Smooth muscle cell (in vitro differentiated cells): ENCODE data around the gene ERC2. TPM values are rescaled to one million over a fixed set of nuclear protein-coding genes. Genes with fewer than 3 reads are reported as not detected.

Experiments used
- DNase-seq: peaks from one replicate; lab custom pipeline; 2025; ENCODE audit not compliant: unreplicated experiment; lab: John Stamatoyannopoulos, UW
- H2AFZ ChIP-seq: fragments of 200-600 bp; sonication (generic); 2 replicates; pipeline ENCODE4 v1.6.0; 2016; ENCODE audit warnings: antibody characterized with exemption, low read depth, mild to moderate bottlenecking
- H3F3A ChIP-seq: fragments of 200-600 bp; sonication (generic); 2 replicates; pipeline ENCODE4 v1.6.0; 2017; ENCODE audit warnings: antibody characterized with exemption, low read depth
- H3K27ac ChIP-seq: fragments of 200-600 bp; sonication (generic); 2 replicates; pipeline ENCODE4 v1.5.1; 2016; ENCODE audit warnings: low read depth, mild to moderate bottlenecking
- H3K27me3 ChIP-seq: fragments of 200-600 bp; sonication (generic); 2 replicates; pipeline ENCODE4 v1.6.1; 2016; ENCODE audit warnings: low read depth, mild to moderate bottlenecking
- H3K36me3 ChIP-seq: fragments of 200-600 bp; sonication (generic); 2 replicates; pipeline ENCODE4 v1.5.1; 2016; ENCODE audit warnings: low read depth
- H3K4me1 ChIP-seq: fragments of 200-600 bp; sonication (generic); 2 replicates; pipeline ENCODE4 v1.5.1; 2016; ENCODE audit warnings: low read depth
- H3K4me2 ChIP-seq: fragments of 200-600 bp; sonication (generic); 2 replicates; pipeline ENCODE4 v1.6.0; 2016; ENCODE audit warnings: mild to moderate bottlenecking
- H3K4me3 ChIP-seq: fragments of 200-600 bp; sonication (generic); 2 replicates; pipeline ENCODE4 v1.5.1; 2016; ENCODE audit warnings: mild to moderate bottlenecking
- H3K79me2 ChIP-seq: fragments of 200-600 bp; sonication (generic); 2 replicates; pipeline ENCODE4 v1.6.0; 2016; ENCODE audit warnings: low read depth, mild to moderate bottlenecking
- H3K9ac ChIP-seq: fragments of 200-600 bp; sonication (generic); 2 replicates; pipeline ENCODE4 v1.6.0; 2016; ENCODE audit warnings: low read depth
- H3K9me3 ChIP-seq: fragments of 200-600 bp; sonication (generic); replicated peaks from 2 replicates; pipeline ENCODE4 v1.5.1; 2016; ENCODE audit warnings: low read depth
- H4K20me1 ChIP-seq: fragments of 200-600 bp; sonication (generic); 2 replicates; pipeline ENCODE4 v1.6.0; 2016; ENCODE audit warnings: low read depth
- CTCF ChIP-seq: fragments of 200-600 bp; sonication (generic); IDR thresholded peaks from 2 replicates; pipeline ENCODE4 v1.5.1; 2017; ENCODE audit warnings: borderline replicate concordance, mild to moderate bottlenecking, antibody characterized with exemption; ENCODE audit not compliant: insufficient read depth, poor library complexity, severe bottlenecking
- WGBS: methylation state at CpG from one replicate; pipeline ENCODE4 v1.1.7; 2016; ENCODE audit warnings: low lambda C conversion rate; 5-methylcytosine and 5-hydroxymethylcytosine counted together
- polyA plus RNA-seq: library from polyadenylated mRNA; unstranded; fragments of >200 nt; fragmentation: Nextera tagmentation; extraction: Ambion mirVana; gene quantifications from 2 replicates; pipeline ENCODE4 v1.2.1, GENCODE V29; 2016
- total RNA-seq: library from RNA; depleted of rRNA; stranded (reverse); fragments of >200 nt; gene quantifications from 2 replicates; pipeline ENCODE4 v1.2.3, GENCODE V29; 2014

The ERC2 gene
- total and polyA plus RNA-seq, 2 experiments from 2014 or later: 1.1 TPM; not detected in 1

DNA sequence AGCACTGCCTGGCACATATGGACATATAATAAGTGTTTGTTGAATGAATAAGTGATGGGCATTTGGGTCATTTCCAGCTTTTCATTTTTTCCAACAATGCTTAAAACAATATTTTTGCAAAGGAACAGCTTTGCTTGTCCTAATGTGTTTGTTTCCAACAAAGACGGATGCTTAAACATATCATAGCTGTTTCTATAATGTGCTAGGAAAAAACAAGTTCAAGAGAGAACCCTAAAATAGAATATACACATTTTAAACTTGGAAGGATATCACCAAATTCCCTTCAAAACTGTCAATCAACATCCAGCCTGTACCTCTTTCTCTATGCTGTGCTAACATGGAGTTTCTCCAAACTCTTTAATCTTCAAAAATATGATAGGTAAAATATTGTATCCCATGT lies 756.6 kb downstream of the ERC2 start:
- H3K4me2 ChIP-seq: no peak overlapping the region
- no peaks in the 10 kb centered on the region for H3K36me3 ChIP-seq
- H3K4me1 ChIP-seq: no peaks in the 10 kb centered on the region
- no peaks in the 10 kb centered on the region for H3K79me2 ChIP-seq
- no peak for TF ChIP-seq CTCF
- H3K27ac ChIP-seq: no peak overlapping the region
- H3K9me3 ChIP-seq: no peaks in the 10 kb centered on the region
- H3K9ac ChIP-seq: no peak overlapping the region
- no peaks in the 10 kb centered on the region for H3F3A ChIP-seq
- peaks cover 4% of the 10 kb centered on the region for H3K27me3 ChIP-seq
- WGBS: 94% methylated on average over 1 of the region's 1 CpG
- DNase-seq: no peak
- no peaks in the 10 kb centered on the region for H4K20me1 ChIP-seq
- no peak overlapping the region for H2AFZ ChIP-seq
- no peak overlapping the region for H3K4me3 ChIP-seq

- H3K4me2 ChIP-seq: no peak overlapping the region
- H3K27ac ChIP-seq: no peak overlapping the region
- 93% methylated on average over 8 of the region's 8 CpGs for WGBS
- no peak for TF ChIP-seq CTCF
- no peaks in the 10 kb centered on the region for H3K36me3 ChIP-seq
- no peaks in the 10 kb centered on the region for H3K4me1 ChIP-seq
- peaks cover 4% of the 10 kb centered on the region for H3K27me3 ChIP-seq
- DNase-seq: no peak
- H3K4me3 ChIP-seq: no peak overlapping the region
- H2AFZ ChIP-seq: no peak overlapping the region
- H3K79me2 ChIP-seq: no peaks in the 10 kb centered on the region
- no peak overlapping the region for H3K9ac ChIP-seq
- H3F3A ChIP-seq: no peaks in the 10 kb centered on the region
- H4K20me1 ChIP-seq: no peaks in the 10 kb centered on the region
- no peaks in the 10 kb centered on the region for H3K9me3 ChIP-seq
These were observed 758.8 kb downstream of the ERC2 start for GRCh38 chr3:55709411-55710012.

DNA sequence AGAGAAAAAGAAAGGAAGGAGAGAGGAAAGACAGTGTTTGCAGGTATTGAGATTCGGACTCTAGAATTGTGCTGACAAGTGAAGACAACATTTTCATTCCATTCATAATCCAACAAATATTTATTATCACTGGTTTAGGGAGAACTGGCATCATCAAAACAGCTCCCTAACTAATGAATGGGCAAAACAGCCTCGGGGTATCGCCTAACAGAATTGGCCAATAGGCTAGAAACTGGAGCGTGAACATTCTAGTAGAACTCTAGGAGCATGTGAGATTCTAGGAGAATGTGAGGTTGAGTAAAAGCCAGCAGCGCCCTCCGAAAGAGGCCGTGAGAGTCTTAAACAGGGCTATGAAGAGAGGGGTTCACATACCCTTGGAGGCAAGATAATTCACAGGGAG lies 759.3 kb downstream of the ERC2 start:
- H3K79me2 ChIP-seq: no peaks in the 10 kb centered on the region
- H3K9me3 ChIP-seq: no peaks in the 10 kb centered on the region
- H2AFZ ChIP-seq: no peak overlapping the region
- no peak overlapping the region for H3K4me2 ChIP-seq
- 94% methylated on average over 7 of the region's 7 CpGs for WGBS
- no peaks in the 10 kb centered on the region for H4K20me1 ChIP-seq
- no peak overlapping the region for H3K27ac ChIP-seq
- H3K9ac ChIP-seq: no peak overlapping the region
- H3F3A ChIP-seq: no peaks in the 10 kb centered on the region
- H3K4me3 ChIP-seq: no peak overlapping the region
- no peak for TF ChIP-seq CTCF
- no peaks in the 10 kb centered on the region for H3K36me3 ChIP-seq
- peaks cover 4% of the 10 kb centered on the region for H3K27me3 ChIP-seq
- no peaks in the 10 kb centered on the region for H3K4me1 ChIP-seq
- DNase-seq: no peak

- H3K4me2 ChIP-seq: peak overlapping the region; percentile 34
- no peak overlapping the region for H3K9ac ChIP-seq
- no peaks in the 10 kb centered on the region for H3K79me2 ChIP-seq
- H3K9me3 ChIP-seq: no peaks in the 10 kb centered on the region
- H3K27ac ChIP-seq: no peak overlapping the region
- no peak overlapping the region for H2AFZ ChIP-seq
- H3K36me3 ChIP-seq: no peaks in the 10 kb centered on the region
- no peak for TF ChIP-seq CTCF
- no peak for DNase-seq
- 9% methylated on average over 3 of the region's 3 CpGs for WGBS
- H4K20me1 ChIP-seq: no peaks in the 10 kb centered on the region
- H3F3A ChIP-seq: no peaks in the 10 kb centered on the region
- H3K27me3 ChIP-seq: peaks cover 4% of the 10 kb centered on the region
- H3K4me3 ChIP-seq: no peak overlapping the region
- H3K4me1 ChIP-seq: no peaks in the 10 kb centered on the region
These were observed 760.0 kb downstream of the ERC2 start for GRCh38 chr3:55708242-55708641.
